Gastrocnemius medialis (tissue), 4 donors: ENCODE results near the gene SRPK2.

Experiments used
- CTCF ChIP-seq, 5 experiments: fragments of 450-650 bp in 3 of 5; fragments of 200-600 bp in 2 of 5; sonication (generic) in 2 of 5; IDR thresholded peaks in 4 of 5; conservative IDR thresholded peaks in 1 of 5; 1 replicate in 4 of 5; 2 replicates in 1 of 5; pipeline ENCODE4 v1.5.1; 2016 to 2019; ENCODE audit warnings: antibody characterized with exemption in 5 of 5, mild to moderate bottlenecking in 3 of 5, moderate library complexity in 3 of 5
- POLR2A ChIP-seq, 2 donors: fragments of 450-650 bp; IDR thresholded peaks; one replicate each; pipeline ENCODE4 v1.6.1; 2017; ENCODE audit warnings: antibody characterized with exemption in 2 of 2, mild to moderate bottlenecking in 2 of 2, moderate library complexity in 2 of 2

- TF ChIP-seq CTCF (IDR thresholded peaks at IDR 0.05 in 4 of 5, conservative IDR thresholded peaks at IDR 0.05 in 1 of 5) = no peak
- no peak for TF ChIP-seq POLR2A (IDR thresholded peaks at IDR 0.05)
These were observed 304.1 kb downstream of the SRPK2 start for GRCh38 chr7:105084581-105084980.
